ENCODE results near the gene SLC27A3.

Gene SLC27A3

DNA sequence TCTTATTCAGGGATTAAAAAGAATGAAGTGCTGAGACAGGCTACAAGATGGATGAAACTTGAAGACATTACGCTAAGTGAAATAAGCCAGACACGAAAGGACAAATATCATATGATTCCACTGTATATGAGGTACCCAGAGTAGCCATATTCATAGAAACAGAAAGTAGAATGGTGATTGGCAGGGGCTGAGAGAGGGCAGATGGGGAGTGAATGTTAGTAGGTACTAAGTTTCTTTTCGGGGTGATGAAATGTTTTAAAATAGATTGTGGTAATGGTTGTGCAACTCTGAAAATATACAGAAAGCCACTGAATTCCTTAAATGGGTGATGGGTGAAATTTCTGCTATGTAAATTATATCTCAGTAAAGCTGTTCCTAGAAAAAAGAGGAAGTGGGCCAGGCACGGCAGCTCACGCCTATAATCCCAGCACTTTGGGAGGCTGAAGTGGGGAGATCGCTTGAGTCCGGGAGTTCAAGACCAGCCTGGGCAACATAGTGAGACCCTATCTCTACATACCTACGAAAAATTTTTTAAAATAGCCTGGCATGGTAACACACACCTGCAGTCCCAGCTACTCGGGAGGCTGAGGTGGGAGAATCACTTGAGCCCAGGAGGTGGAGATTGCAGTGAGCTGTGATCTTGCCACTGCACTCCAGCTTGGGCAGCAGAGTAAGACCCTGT is 15.9 kb downstream of the SLC27A3 start:
- no peak for TF ChIP-seq CTCF (IDR thresholded peaks at IDR 0.05; ENCODE audit: control insufficient read depth, insufficient read depth, low read depth, low read length, missing control alignments)
- H3K4me3 ChIP-seq (ENCODE audit: control insufficient read depth, low read depth, low read length): peak overlapping the region; percentile 15
- peak; percentile 87 for DNase-seq (ENCODE audit: low read depth)

DNA sequence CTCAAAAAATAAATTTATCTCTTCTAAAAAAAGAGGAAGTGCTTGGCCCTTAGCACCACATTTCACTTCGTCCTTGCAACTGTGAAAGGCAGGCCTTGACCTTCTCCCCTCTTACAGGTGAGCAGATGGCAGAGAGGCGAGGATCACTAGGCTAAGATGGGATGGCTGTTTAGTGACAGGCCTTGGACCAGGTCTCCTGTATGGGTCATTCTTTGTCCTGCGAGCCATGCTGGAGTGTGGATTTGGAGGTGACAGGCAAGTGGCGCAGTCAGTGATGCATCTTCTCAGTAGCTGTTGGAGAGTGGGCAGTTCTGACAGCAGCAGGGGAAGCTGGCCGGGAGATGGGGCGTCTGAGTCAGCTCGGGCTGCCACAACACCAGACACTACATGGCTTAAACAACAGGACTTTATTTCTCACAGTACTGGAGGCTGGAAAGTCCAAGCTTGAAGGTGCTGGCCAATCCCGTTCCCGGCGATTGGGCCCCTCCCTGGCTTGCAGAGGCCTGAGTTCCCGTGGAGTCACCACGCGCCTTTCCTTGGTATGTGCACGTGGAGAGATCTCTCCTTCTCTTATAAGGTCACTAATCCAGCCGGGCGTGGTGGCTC is 16.5 kb downstream of the SLC27A3 start:
- peak; percentile 50 for DNase-seq (ENCODE audit: low read depth)
- H3K4me3 ChIP-seq (ENCODE audit: control insufficient read depth, low read depth, low read length): no peak overlapping the region

GRCh38 chr1:153792631-153793041 is 17.4 kb downstream of the SLC27A3 start:
- DNase-seq (ENCODE audit: low read depth): no peak
- no peak overlapping the region for H3K4me3 ChIP-seq (ENCODE audit: control insufficient read depth, low read depth, low read length)
- TF ChIP-seq CTCF (IDR thresholded peaks at IDR 0.05; ENCODE audit: control insufficient read depth, insufficient read depth, low read depth, low read length, missing control alignments): no peak

More for the DNA sequence above, 16.5 kb downstream of the SLC27A3 start:
- peak; percentile 30 for TF ChIP-seq CTCF (IDR thresholded peaks at IDR 0.05; ENCODE audit: control insufficient read depth, insufficient read depth, low read depth, low read length, missing control alignments)

GRCh38 chr1:153793261-153793972 is 18.2 kb downstream of the SLC27A3 start:
- no peak overlapping the region for H3K4me3 ChIP-seq (ENCODE audit: control insufficient read depth, low read depth, low read length)
- TF ChIP-seq CTCF (IDR thresholded peaks at IDR 0.05; ENCODE audit: control insufficient read depth, insufficient read depth, low read depth, low read length, missing control alignments): no peak
- DNase-seq (ENCODE audit: low read depth): no peak

DNA sequence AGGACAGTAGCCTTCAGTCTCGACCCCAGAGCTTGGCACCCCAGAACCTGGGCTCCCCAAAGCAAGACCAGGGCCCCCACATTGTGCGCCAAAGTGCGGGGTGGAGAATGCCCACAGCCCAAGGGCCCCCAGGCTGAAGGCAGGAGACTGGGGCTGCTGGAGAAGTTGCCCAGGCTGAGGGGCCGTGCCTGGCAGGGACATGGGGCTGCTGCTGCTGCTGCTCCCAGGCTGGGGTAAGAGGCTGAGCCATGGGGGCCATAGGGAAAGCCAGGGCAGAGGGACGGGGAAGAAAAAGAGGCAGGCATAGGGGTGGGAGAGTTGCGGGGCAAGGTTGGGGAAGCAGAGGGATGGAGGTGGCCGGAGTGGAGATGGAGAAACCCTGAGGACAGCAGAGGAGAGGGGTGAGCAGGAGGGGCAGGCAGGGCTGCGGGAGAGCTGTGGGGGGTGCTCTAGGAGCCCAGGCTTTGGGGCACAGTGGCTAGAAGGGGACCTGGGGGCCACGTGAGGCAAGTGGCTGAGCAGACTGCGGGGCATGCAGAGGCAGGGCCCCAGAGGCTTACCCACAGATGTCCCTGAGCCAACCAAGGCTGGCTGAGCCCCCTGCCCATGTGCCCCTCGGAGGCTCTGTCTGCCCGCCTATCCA is 18.9 kb downstream of the SLC27A3 start:
- DNase-seq (ENCODE audit: low read depth): no peak
- no peak for TF ChIP-seq CTCF (IDR thresholded peaks at IDR 0.05; ENCODE audit: control insufficient read depth, insufficient read depth, low read depth, low read length, missing control alignments)
- no peak overlapping the region for H3K4me3 ChIP-seq (ENCODE audit: control insufficient read depth, low read depth, low read length)

- H3K4me3 ChIP-seq (ENCODE audit: control insufficient read depth, low read depth, low read length): no peak overlapping the region
- no peak for DNase-seq (ENCODE audit: low read depth)
- no peak for TF ChIP-seq CTCF (IDR thresholded peaks at IDR 0.05; ENCODE audit: control insufficient read depth, insufficient read depth, low read depth, low read length, missing control alignments)
Observed at GRCh38 chr1:153794624-153795329, 19.6 kb downstream of the SLC27A3 start.

Data from AG09309 (cell line).